ENCODE results near the gene RAB3GAP1. TPM values are rescaled to one million over a fixed set of nuclear protein-coding genes. Genes with fewer than 3 reads are reported as not detected.

Gene RAB3GAP1
- total RNA-seq, 4 donors from 2014 or later: 38.4 to 63.5 (median 53.8) TPM

DNA sequence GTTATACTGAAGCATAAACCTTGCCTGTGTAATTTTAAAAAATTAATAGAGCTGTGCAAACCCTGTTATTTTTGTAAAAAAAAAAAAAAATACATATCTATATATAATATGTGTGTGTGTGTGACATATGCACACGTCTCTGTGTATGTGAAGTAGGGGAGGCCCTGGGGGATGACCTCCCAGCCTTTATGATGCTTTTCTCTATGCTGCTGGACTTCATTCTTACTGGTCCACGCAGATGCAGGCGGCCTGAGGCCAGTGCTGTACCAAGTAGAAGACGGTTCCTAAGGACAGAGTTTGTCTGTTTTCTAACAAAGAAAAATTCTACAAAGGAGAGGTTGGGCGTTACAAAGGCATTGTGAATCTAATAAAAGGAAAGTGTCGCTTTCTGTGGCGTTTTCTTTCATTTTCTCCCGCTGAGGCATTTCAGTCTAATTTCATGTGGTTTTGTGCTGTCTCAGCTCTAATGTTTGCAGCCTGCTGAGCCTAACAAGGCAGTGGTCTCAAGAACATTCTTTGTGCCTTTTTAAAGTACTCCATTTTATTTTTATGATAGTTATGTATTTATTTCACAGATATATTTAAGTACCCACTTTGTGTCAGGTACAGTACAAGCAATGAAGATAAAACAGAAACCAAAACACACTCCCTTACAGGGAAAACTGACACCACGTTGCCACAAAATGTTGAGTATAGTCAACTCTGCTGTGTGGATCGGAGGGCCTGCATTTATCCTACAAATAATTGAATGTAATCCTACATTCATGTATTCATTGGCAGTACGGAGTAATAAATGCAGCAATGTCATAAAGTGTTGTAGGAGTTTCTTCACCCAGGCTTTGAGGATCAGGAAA, 118.0 kb downstream of the RAB3GAP1 start:
- Histone ChIP-seq H3K4me3 (no peak overlapping the region), H3K27me3 (no peaks in the 10 kb centered on the region), H3K36me3 (peaks cover 0 to 50% (median 20%) of the 10 kb centered on the region in 4 donors), H3K9me3 (no peaks in the 10 kb centered on the region), H3K4me1 (no peaks in the 10 kb centered on the region), H3K27ac (no peak overlapping the region)
- intact Hi-C loops (cut with DNase I; ENCODE audit: low total_unique reads) (no loop called here), in situ Hi-C loops (cut with MboI; ENCODE audit: low pct_ligation_motif_present in 1 of 4, low pct_unique_long_range_greater_than_20kb in 1 of 4, low sequenced_read_pairs in 3 of 4) (no loop called here)
- TF ChIP-seq, protein P1, sequence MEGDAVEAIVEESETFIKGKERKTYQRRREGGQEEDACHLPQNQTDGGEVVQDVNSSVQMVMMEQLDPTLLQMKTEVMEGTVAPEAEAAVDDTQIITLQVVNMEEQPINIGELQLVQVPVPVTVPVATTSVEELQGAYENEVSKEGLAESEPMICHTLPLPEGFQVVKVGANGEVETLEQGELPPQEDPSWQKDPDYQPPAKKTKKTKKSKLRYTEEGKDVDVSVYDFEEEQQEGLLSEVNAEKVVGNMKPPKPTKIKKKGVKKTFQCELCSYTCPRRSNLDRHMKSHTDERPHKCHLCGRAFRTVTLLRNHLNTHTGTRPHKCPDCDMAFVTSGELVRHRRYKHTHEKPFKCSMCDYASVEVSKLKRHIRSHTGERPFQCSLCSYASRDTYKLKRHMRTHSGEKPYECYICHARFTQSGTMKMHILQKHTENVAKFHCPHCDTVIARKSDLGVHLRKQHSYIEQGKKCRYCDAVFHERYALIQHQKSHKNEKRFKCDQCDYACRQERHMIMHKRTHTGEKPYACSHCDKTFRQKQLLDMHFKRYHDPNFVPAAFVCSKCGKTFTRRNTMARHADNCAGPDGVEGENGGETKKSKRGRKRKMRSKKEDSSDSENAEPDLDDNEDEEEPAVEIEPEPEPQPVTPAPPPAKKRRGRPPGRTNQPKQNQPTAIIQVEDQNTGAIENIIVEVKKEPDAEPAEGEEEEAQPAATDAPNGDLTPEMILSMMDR (IDR thresholded peaks at IDR 0.05): no peak
- TF ChIP-seq POLR2AphosphoS5 (IDR thresholded peaks at IDR 0.05) (no peak), POLR2A (IDR thresholded peaks at IDR 0.05) (no peak), EP300 (IDR thresholded peaks at IDR 0.05; ENCODE audit: low read depth) (no peak)
- WGBS, 2 donors (ENCODE audit: low coverage in 1 of 2): 84% methylated on average over 6 to 11 of the region's 11 CpGs
- DNase-seq: no peak

DNA sequence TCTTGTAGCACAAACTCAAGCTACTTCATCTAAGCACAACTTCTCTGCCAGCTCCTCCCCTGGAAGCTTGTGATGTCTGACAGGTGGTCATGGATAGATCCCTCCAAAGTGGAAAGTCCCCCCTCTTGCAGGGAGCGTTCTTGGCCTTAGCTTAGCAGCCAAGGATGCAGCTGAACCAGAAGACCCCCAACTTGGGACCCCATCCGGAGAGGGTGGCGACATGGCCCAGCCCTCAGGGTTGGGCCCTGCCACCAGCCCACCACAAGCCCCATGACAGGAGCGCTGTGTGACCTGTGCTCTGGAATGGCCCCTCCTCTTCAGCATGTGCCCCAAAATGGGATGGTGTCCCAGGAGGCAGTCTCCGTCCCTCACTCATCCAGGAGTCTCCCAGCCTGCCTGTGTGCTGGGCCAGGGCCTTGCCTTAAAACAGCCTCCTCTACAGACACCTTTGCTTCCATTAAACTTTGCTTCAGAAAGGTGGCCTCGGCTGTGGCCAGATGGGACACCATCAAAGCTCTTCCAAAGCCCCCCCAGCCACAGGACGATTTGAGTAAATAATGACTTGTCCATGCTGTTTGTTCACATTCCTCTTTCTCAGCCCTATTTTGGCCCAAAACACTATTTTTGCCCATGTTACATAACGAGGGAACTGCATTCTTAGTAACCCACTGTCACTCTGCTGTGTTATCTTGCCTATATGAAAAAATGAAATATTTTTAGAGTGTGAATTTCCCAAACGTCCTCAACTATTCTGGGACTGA, 122.1 kb downstream of the RAB3GAP1 start:
- DNase-seq: no peak
- H3K27me3 ChIP-seq: no peaks in the 10 kb centered on the region
- no peak overlapping the region for H3K4me3 ChIP-seq
- in situ Hi-C loops (cut with MboI; ENCODE audit: low pct_ligation_motif_present in 1 of 4, low pct_unique_long_range_greater_than_20kb in 1 of 4, low sequenced_read_pairs in 3 of 4): no loop called here
- no peaks in the 10 kb centered on the region for H3K9me3 ChIP-seq
- peaks cover 0 to 34% (median 12%) of the 10 kb centered on the region in 4 donors for H3K36me3 ChIP-seq
- 90 to 100% methylated on average over 1 to 7 of the region's 9 CpGs for WGBS, 2 donors (ENCODE audit: low coverage in 1 of 2)
- intact Hi-C loops (cut with DNase I; ENCODE audit: low total_unique reads): no loop called here
- H3K27ac ChIP-seq: no peak overlapping the region
- H3K4me1 ChIP-seq: no peaks in the 10 kb centered on the region
- TF ChIP-seq, protein P1 (IDR thresholded peaks at IDR 0.05): no peak
- TF ChIP-seq POLR2A (IDR thresholded peaks at IDR 0.05) (no peak), POLR2AphosphoS5 (IDR thresholded peaks at IDR 0.05) (no peak), EP300 (IDR thresholded peaks at IDR 0.05; ENCODE audit: low read depth) (no peak)

DNA sequence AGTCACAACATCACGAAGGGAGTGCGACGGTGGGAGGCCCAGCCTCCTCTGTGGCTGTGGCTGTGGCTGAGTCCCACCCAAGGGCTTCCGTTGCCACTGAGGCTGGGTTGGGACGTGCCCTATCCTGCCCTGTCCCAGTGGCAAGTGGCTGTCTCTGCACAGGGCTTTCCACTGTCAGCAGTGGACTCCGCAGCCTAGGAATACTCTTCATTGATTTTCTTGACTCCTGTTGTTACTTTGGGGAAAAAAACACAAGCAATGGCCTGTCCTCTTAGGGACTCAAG, 122.7 kb downstream of the RAB3GAP1 start:
- Histone ChIP-seq H3K9me3 (no peaks in the 10 kb centered on the region), H3K27me3 (no peaks in the 10 kb centered on the region), H3K4me3 (no peak overlapping the region), H3K4me1 (no peaks in the 10 kb centered on the region), H3K36me3 (peaks cover 0 to 30% (median 9%) of the 10 kb centered on the region in 4 donors), H3K27ac (no peak overlapping the region)
- no peak for TF ChIP-seq POLR2AphosphoS5 (IDR thresholded peaks at IDR 0.05)
- TF ChIP-seq POLR2A (IDR thresholded peaks at IDR 0.05): no peak
- intact Hi-C loops (cut with DNase I; ENCODE audit: low total_unique reads): no loop called here
- in situ Hi-C loops (cut with MboI; ENCODE audit: low pct_ligation_motif_present in 1 of 4, low pct_unique_long_range_greater_than_20kb in 1 of 4, low sequenced_read_pairs in 3 of 4): no loop called here
- DNase-seq: no peak
- WGBS, 2 donors (ENCODE audit: low coverage in 1 of 2): 95 to 100% methylated on average over 4 to 5 of the region's 6 CpGs

DNA sequence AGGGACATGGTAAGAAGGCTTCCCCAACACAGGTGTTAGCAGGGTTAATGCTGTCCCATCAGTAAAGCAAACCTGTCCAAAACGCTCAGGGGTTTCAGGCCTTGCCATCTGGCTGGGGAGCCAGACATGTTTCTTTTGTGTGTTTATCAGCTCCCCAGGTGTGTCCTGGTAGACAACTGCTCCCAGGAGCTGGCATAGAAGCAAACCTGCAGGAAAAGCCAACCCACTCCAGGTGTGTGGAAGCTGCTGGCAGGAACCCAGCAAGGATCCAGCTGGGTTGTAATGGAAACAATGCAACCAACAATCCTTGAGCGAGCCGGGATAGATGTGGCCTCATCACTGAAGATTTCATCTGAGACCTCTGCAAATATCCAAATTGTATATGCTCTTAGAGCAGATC, 123.1 kb downstream of the RAB3GAP1 start:
- WGBS, 2 donors (ENCODE audit: low coverage in 1 of 2): 95 to 100% methylated on average over 1 to 3 of the region's 3 CpGs
- Histone ChIP-seq H3K27me3 (no peaks in the 10 kb centered on the region), H3K36me3 (peaks cover 0 to 26% (median 7%) of the 10 kb centered on the region in 4 donors), H3K27ac (no peak overlapping the region), H3K4me1 (no peaks in the 10 kb centered on the region), H3K4me3 (no peak overlapping the region), H3K9me3 (no peaks in the 10 kb centered on the region)
- intact Hi-C loops (cut with DNase I; ENCODE audit: low total_unique reads): no loop called here
- DNase-seq: no peak
- in situ Hi-C loops (cut with MboI; ENCODE audit: low pct_ligation_motif_present in 1 of 4, low pct_unique_long_range_greater_than_20kb in 1 of 4, low sequenced_read_pairs in 3 of 4): no loop called here
- TF ChIP-seq, protein P1 (IDR thresholded peaks at IDR 0.05): no peak
- TF ChIP-seq POLR2AphosphoS5 (IDR thresholded peaks at IDR 0.05) (no peak), POLR2A (IDR thresholded peaks at IDR 0.05) (no peak)
